H1 (cell line): Measurements from ENCODE around the gene FAM53B. TPM values are rescaled to one million over a fixed set of nuclear protein-coding genes. Genes with fewer than 3 reads are reported as not detected.
A peak's percentile ranks its signal among the peaks of the same experiment; 100 is the strongest.

Experiments used
- CTCF ChIA-PET: fragments of 300-600 bp; sonication (Branson Sonifier 250); formaldehyde crosslinking; loops from one replicate; lab custom pipeline; 2021; ENCODE audit not compliant: partially characterized antibody; lab: Charles Lee
- POLR2A ChIA-PET: fragments of 300-600 bp; sonication (Branson Sonifier 250); formaldehyde crosslinking; loops from one replicate; lab custom pipeline; 2021; ENCODE audit warnings: inconsistent platforms; ENCODE audit not compliant: partially characterized antibody; lab: Charles Lee
- DNase-seq, 2 experiments: peaks; one replicate each; pipeline versions ENCODE4 v3.0.0 to v3.0.0-alpha.2; 2010 to 2022; ENCODE audit warnings: low spot score in 2 of 2, low read depth in 1 of 2, mixed read lengths in 1 of 2
- FAIRE-seq: peaks from 2 replicates; lab custom pipeline; 2011; peaks lifted over from hg19 to GRCh38; lab: Jason Lieb, UNC
- H2AFZ ChIP-seq: 2 replicates; pipeline ENCODE4 v1.8.1; 2012; ENCODE audit warnings: low read length, inconsistent platforms
- H2AK5ac ChIP-seq: 2 replicates; pipeline ENCODE4 v1.6.1; 2013; ENCODE audit warnings: low read depth, low read length
- H2BK120ac ChIP-seq: replicated peaks from 2 replicates; pipeline ENCODE3; 2013; ENCODE audit warnings: low read depth, low read length, inconsistent platforms
- H2BK12ac ChIP-seq: 2 replicates; pipeline ENCODE4 v1.6.1; 2013; ENCODE audit warnings: low read depth, low read length
- H2BK15ac ChIP-seq: 2 replicates; pipeline ENCODE4 v1.6.1; 2013; ENCODE audit warnings: low read length
- H2BK20ac ChIP-seq: 2 replicates; pipeline ENCODE4 v1.6.1; 2013; ENCODE audit warnings: low read length
- H2BK5ac ChIP-seq: 2 replicates; pipeline ENCODE4 v1.6.1; 2013; ENCODE audit warnings: low read depth, low read length
- H3K14ac ChIP-seq: 2 replicates; pipeline ENCODE4 v1.6.1; 2013; ENCODE audit warnings: inconsistent platforms; ENCODE audit not compliant: insufficient read length
- H3K18ac ChIP-seq: 2 replicates; pipeline ENCODE4 v1.6.1; 2013; ENCODE audit warnings: low read length; ENCODE audit errors: extremely low read depth
- H3K23ac ChIP-seq: 2 replicates; pipeline ENCODE4 v1.6.1; 2013; ENCODE audit warnings: inconsistent platforms; ENCODE audit not compliant: insufficient read length
- H3K23me2 ChIP-seq: 2 replicates; pipeline ENCODE4 v1.6.1; 2013; ENCODE audit warnings: low read depth, low read length
- H3K27ac ChIP-seq: 2 replicates; pipeline ENCODE4 v1.6.1; 2011; ENCODE audit warnings: low read depth, low read length, inconsistent platforms
- H3K27me3 ChIP-seq, 4 experiments: replicated peaks in 1 of 4; 1 replicate in 1 of 4; 2 replicates in 3 of 4; pipeline versions ENCODE4 v1.6.1 to v1.8.1; 2011 to 2013; ENCODE audit warnings: low read length in 3 of 4, mild to moderate bottlenecking in 3 of 4, inconsistent platforms in 2 of 4, mixed read lengths in 2 of 4, moderate library complexity in 1 of 4; ENCODE audit not compliant: control insufficient read depth in 3 of 4, insufficient read depth in 3 of 4; ENCODE audit errors: extremely low read depth in 1 of 4
- H3K36me3 ChIP-seq, 4 experiments: 2 replicates each; pipeline versions ENCODE4 v1.6.1 to v1.8.1; 2011 to 2013; ENCODE audit warnings: mild to moderate bottlenecking in 4 of 4, low read length in 3 of 4, moderate library complexity in 2 of 4, control low read depth in 1 of 4, inconsistent platforms in 1 of 4; ENCODE audit not compliant: insufficient read depth in 4 of 4, control insufficient read depth in 2 of 4
- H3K4ac ChIP-seq: replicated peaks from 2 replicates; pipeline ENCODE3; 2013; ENCODE audit warnings: low read length, low read depth, mixed read lengths, inconsistent platforms; ENCODE audit not compliant: insufficient read length
- H3K4me1 ChIP-seq, 4 experiments: replicated peaks in 1 of 4; 1 replicate in 1 of 4; 2 replicates in 3 of 4; pipeline versions ENCODE4 v1.6.1 to v1.8.1; 2011 to 2013; ENCODE audit warnings: low read length in 3 of 4, inconsistent platforms in 2 of 4, mixed read lengths in 1 of 4; ENCODE audit not compliant: insufficient read depth in 4 of 4, control insufficient read depth in 3 of 4
- H3K4me2 ChIP-seq, 2 experiments: 2 replicates each; pipeline versions ENCODE4 v1.6.1 to v1.8.1; 2011 to 2013; ENCODE audit warnings: low read depth in 2 of 2, low read length in 2 of 2, control low read depth in 1 of 2, inconsistent platforms in 1 of 2, mild to moderate bottlenecking in 1 of 2; ENCODE audit not compliant: insufficient read depth in 1 of 2
- H3K4me3 ChIP-seq, 4 experiments: fragments of 200-600, 300-600 bp in 1 of 4; sonication (generic), shearing (Covaris generic), sonication (Bioruptor Twin) in 1 of 4; 2 replicates each; pipeline versions ENCODE4 v1.5.1 to v1.8.1; 2011 to 2016; ENCODE audit warnings: low read length in 4 of 4, low read depth in 3 of 4, control low read depth in 2 of 4, inconsistent platforms in 2 of 4, mild to moderate bottlenecking in 2 of 4, mixed read lengths in 1 of 4, moderate library complexity in 1 of 4; ENCODE audit not compliant: insufficient read depth in 2 of 4; ENCODE audit errors: extremely low read depth in 1 of 4
- H3K56ac ChIP-seq: replicated peaks from 2 replicates; pipeline ENCODE3; 2013; ENCODE audit warnings: low read depth, mild to moderate bottlenecking, mixed read lengths, low read length, inconsistent platforms; ENCODE audit not compliant: insufficient read length
- H3K79me1 ChIP-seq: 2 replicates; pipeline ENCODE4 v1.6.1; 2013; ENCODE audit warnings: low read depth, low read length, control low read depth
- H3K79me2 ChIP-seq, 2 experiments: 2 replicates each; pipeline versions ENCODE4 v1.6.1 to v1.8.1; 2012 to 2013; ENCODE audit warnings: low read length in 2 of 2, mild to moderate bottlenecking in 2 of 2, inconsistent platforms in 1 of 2; ENCODE audit not compliant: insufficient read depth in 2 of 2, control insufficient read depth in 1 of 2
- H3K9ac ChIP-seq, 4 experiments: replicated peaks in 1 of 4; 1 replicate in 1 of 4; 2 replicates in 3 of 4; pipeline versions ENCODE4 v1.6.1 to v1.8.1; 2011 to 2013; ENCODE audit warnings: low read depth in 3 of 4, low read length in 3 of 4, control low read depth in 2 of 4, mild to moderate bottlenecking in 2 of 4, moderate library complexity in 2 of 4, inconsistent platforms in 1 of 4; ENCODE audit errors: extremely low read depth in 1 of 4
- H3K9me3 ChIP-seq, 2 experiments: 2 replicates each; pipeline versions ENCODE4 v1.6.1 to v1.8.1; 2012 to 2013; ENCODE audit warnings: mild to moderate bottlenecking in 2 of 2, moderate library complexity in 2 of 2, control low read depth in 1 of 2, inconsistent platforms in 1 of 2, low read depth in 1 of 2, low read length in 1 of 2, mixed read lengths in 1 of 2; ENCODE audit not compliant: insufficient read depth in 2 of 2
- H4K20me1 ChIP-seq, 2 experiments: replicated peaks in 1 of 2; 2 replicates each; pipeline versions ENCODE3 to v1.8.1; 2011 to 2013; ENCODE audit warnings: inconsistent platforms in 2 of 2, low read length in 2 of 2, mild to moderate bottlenecking in 1 of 2; ENCODE audit not compliant: insufficient read depth in 2 of 2, control insufficient read depth in 1 of 2
- H4K5ac ChIP-seq: 2 replicates; pipeline ENCODE4 v1.6.1; 2013; ENCODE audit warnings: low read length, low read depth, mixed read lengths, inconsistent platforms; ENCODE audit not compliant: insufficient read length
- H4K8ac ChIP-seq: 2 replicates; pipeline ENCODE4 v1.8.0; 2013; ENCODE audit warnings: mild to moderate bottlenecking, moderate library complexity, low read length, inconsistent platforms; ENCODE audit not compliant: insufficient read depth; ENCODE audit errors: extremely low read depth
- H4K91ac ChIP-seq: replicated peaks from 2 replicates; pipeline ENCODE3; 2013; ENCODE audit warnings: low read length, mixed read lengths, inconsistent platforms; ENCODE audit not compliant: insufficient read length
- ASH2L ChIP-seq: fragments of 200-600, 300-600 bp; sonication (generic); IDR thresholded peaks from one replicate; pipeline ENCODE4 v1.7.1; 2017; ENCODE audit warnings: low read length
- whole genome bisulfite sequencing, 2 experiments: shearing (Covaris generic) in 1 of 2; methylation state at CpG; one replicate each; pipeline versions ENCODE4 v1.1.6 to v1.1.7; 2013 to 2015; ENCODE audit warnings: low lambda C conversion rate in 2 of 2, mixed read lengths in 2 of 2, inconsistent platforms in 1 of 2, low coverage in 1 of 2, missing lambda C conversion rate in 1 of 2; ENCODE audit not compliant: insufficient replicate concordance in 2 of 2, insufficient coverage in 1 of 2, insufficient read length in 1 of 2; ENCODE audit errors: extremely low coverage in 1 of 2, missing lambda C conversion rate in 1 of 2; 5-methylcytosine and 5-hydroxymethylcytosine counted together
- polyA plus RNA-seq, 7 experiments: library from polyadenylated mRNA; depleted of rRNA in 3 of 7; stranded (reverse) in 5 of 7; unstranded in 2 of 7; fragments of >200 nt in 5 of 7; fragments of 200-250 nt in 2 of 7; gene quantifications; 1 replicate in 5 of 7; 2 replicates in 1 of 7; 4 replicates in 1 of 7; pipeline versions ENCODE4 v1.2.1 to v1.2.3, GENCODE V29; 2011 to 2013; ENCODE audit warnings: missing spikeins in 2 of 7, mixed read lengths in 2 of 7
- total RNA-seq: library from RNA; stranded (reverse); fragmentation: NEBNext Ultra II Directional; extraction: Animal tissue kit (Norgen Biotek cat#: 25700); gene quantifications from 2 replicates; pipeline ENCODE4 v1.2.1, GENCODE V29; 2021
- TF ChIP-seq, protein P1 (sequence below): IDR thresholded peaks from 2 replicates; pipeline ENCODE4 v1.6.1; 2011; ENCODE audit warnings: low read depth, mild to moderate bottlenecking, low read length; ENCODE audit not compliant: insufficient read depth

The FAM53B gene
- total and polyA plus RNA-seq, 2 of the 8 experiments (the other 6 are each of a cell fraction or from before 2014, with no cell fraction given) = 5.3 to 14.4 TPM

DNA sequence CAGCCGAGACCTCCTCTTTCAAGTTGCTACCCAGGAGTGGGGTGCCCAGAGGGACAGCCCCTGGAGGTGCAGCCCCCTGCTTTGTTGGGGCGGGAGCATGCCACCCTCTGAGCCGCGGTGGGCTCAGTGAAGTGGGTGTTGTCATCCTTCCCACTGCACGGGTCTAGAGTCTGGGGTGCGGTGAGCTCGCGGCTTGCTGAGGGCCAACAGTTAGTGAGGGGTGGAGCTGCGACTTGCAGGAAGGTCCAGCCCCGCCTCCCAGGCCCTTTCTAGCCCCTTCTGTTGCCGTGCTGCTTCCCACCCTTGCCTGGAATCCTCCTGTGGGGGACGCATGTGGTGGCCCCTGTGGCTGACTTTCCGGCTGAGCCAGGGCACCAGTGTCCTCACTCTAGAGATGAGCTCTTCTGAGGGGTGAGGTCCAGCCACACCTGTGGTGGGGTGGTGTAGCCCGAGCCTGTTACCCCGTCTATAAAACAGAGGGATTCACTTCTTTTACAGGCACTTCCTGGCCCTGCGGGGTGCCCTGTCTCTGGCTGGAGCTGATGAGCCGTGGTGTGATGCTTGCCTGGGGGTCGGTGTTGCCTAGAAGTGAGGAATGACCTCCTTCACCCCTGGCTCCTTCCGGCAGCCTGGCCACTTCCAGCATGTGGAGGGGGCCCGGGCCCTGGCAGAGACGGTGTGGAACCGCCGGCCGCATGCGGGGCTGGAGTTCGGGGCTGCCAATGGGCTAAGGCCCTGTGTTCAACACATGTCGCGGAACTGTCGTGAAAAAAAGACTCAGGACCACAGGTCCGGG, 127.9 kb downstream of the FAM53B start:
- DNase-seq (no peak), FAIRE-seq (no peak)
- Histone ChIP-seq H3K79me1 (no peaks in the 10 kb centered on the region), H4K20me1 (peaks cover 0 to 13% of the 10 kb centered on the region in 2 experiments), H3K14ac (no peak overlapping the region), H2AFZ (no peak overlapping the region), H3K4ac (no peak overlapping the region), H4K5ac (no peak overlapping the region), H2BK15ac (no peak overlapping the region), H3K18ac (no peak overlapping the region), H3K23ac (no peak overlapping the region), H3K9me3 (no peaks in the 10 kb centered on the region), H4K91ac (peak overlapping the region; percentile 85), H3K4me3 (no peak overlapping the region), H3K56ac (no peak overlapping the region), H2BK12ac (no peak overlapping the region), H2AK5ac (no peak overlapping the region), H2BK20ac (no peak overlapping the region), H3K36me3 (no peaks in the 10 kb centered on the region; a peak in 1 of 8 replicates), H2BK5ac (0 out of 2 replicates have a peak overlapping the region, but pooled peaks have one; percentile 5), H4K8ac (peak overlapping the region; percentile 25; the same call in 1 of the 2 replicates), H3K27me3 (no peaks in the 10 kb centered on the region), H3K4me1 (peaks cover 0 to 8% (median 2%) of the 10 kb centered on the region in 4 experiments; a peak in 4 of 7 replicates), H3K9ac (no peak overlapping the region), H2BK120ac (no peak overlapping the region), H3K4me2 (peak overlapping the region in 1 of 2 experiments; percentile 15; a peak in 1 of 4 replicates), H3K27ac (no peak overlapping the region; the same call in 1 of the 2 replicates), H3K23me2 (no peaks in the 10 kb centered on the region), H3K79me2 (no peaks in the 10 kb centered on the region)
- 76% methylated on average over 26 of the region's 30 CpGs; no CpG with 5 or more reads in 1 of the 2 experiments for WGBS, 2 experiments
- ChIA-PET CTCF (interaction anchor here (0.6 to 1.6 kb wide), 13 partner anchors 12 to 271 kb away, joined by 3 to 6 read pairs (median 3); no protein-coding TSS in a partner anchor), POLR2A (interaction anchor here (1.1 to 1.6 kb wide), 2 partner anchors 12 to 16 kb away, joined by 3 to 4 read pairs; no protein-coding TSS in a partner anchor)
- TF ChIP-seq, protein P1, sequence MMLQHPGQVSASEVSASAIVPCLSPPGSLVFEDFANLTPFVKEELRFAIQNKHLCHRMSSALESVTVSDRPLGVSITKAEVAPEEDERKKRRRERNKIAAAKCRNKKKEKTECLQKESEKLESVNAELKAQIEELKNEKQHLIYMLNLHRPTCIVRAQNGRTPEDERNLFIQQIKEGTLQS = no peak
- no peak for TF ChIP-seq ASH2L
